HG03558 (cell line): Measurements from ENCODE around the gene LRIT1.

ENCODE experiments used
- ATAC-seq: cut with Tn5 transposase; IDR thresholded peaks from one replicate; pipeline ENCODE4 v1.9.1; 2021; ENCODE audit warnings: moderate number of reproducible peaks; ENCODE audit not compliant: unreplicated experiment; ENCODE audit errors: extremely low read depth

LRIT1 gene

DNA sequence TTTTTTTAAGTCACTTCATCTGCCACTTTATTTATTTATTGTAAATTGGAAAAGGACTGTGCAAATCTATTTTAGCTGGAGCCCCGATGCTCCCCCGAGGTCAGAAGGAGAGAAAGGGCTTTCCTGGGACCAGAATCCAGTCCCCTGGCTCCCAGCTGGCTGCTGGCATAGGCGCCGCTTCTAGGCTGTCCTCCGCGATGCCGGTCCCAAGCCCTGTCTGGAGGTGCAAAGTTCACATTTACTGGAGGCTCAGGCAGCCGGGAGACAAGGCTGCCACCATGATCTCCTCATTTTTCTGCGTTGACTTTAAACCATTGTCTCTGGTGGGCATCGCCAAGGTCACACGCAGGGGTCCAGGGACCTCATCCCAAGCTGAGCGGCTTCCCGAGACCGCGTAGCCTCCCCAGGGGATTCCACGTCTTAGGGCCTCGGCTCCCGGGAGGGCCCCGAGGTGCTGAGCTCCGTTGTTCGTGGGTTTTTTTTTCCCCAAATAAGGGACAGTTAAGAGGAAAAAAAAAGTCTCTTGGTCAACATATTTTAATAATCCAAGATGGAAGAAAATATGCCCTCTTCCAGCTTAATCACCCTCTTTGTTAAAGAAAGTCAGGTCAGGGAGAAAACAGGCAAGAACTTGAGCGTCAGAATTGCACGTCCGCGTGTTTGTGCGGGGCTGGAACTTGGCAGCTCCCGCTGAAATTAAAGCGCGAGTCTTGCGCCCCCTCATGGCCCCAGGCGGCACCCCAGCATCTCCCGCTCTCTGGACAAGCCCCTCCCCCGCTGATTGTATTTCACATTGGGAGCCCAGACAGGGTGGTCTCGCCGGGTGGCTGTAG is 15.4 kb upstream of the LRIT1 start:
- ATAC-seq: no peak

- no peak for ATAC-seq
Measured at GRCh38 chr10:84254552-84255478, 13.5 kb upstream of the LRIT1 start.

- no peak for ATAC-seq
Measured at GRCh38 chr10:84248794-84249193, 7.4 kb upstream of the LRIT1 start.

DNA sequence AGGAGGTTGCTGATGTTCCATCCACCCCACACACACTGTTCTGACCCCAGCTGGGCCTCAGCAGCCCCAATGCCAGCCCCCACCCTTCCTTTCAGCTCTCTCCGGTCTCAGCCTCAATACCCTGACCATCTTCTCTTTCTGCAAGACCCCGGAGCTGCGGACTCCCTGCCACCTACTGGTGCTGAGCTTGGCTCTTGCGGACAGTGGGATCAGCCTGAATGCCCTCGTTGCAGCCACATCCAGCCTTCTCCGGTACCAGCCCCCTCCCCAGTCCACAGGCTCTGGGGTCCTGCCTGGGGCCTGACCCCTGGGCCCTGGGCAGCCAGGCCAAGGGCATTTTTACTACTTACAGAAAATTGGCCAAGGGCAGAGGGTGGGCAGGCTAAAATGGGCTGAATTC is 6.2 kb upstream of the LRIT1 start:
- no peak for ATAC-seq

GRCh38 chr10:84244651-84245270 is 3.4 kb upstream of the LRIT1 start, which contains the start of gene RGR:
TSS of gene RGR (plus strand) at chr10:84245053. CDS start at chr10:84245091, 38 bp downstream.
- no peak for ATAC-seq

DNA sequence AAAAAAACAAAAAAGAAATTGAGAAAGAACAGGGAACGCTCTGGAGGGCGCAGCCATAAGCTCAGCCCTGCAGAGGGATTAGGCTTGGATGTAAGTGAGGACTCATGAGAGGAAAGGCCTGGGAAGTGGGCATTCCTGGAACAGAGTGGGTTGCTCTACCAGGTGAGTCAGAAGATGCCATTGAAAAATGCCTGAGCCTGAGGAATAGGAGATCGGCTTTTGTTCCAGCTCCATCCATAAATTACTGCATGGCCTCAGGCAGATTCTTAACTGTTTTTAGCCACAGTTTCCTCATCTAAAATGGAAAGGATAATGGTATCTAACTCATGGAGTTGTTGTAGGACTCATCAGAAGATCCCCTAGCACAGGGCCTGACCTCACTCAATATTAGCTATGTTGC is 2.4 kb upstream of the LRIT1 start:
- no peak for ATAC-seq

DNA sequence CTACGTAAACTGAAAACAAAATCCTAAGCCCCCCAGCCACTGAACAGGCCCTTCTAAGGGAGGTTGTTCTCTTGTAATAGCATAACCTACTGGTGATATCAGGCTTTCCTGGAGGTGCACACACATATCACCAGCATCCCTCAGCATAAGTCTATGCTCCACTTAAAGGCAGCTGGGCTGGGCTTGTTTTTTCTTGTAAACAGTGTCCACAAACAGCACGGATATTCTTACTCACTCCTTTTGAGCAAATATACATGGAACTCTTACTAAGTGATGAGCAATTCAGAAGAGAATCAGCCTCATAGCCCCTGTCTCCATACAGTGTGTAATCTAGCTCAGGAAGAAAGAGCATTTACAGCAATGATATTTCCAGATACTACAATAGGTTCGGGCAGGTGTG is 2.4 kb downstream of the LRIT1 start:
- no peak for ATAC-seq

DNA sequence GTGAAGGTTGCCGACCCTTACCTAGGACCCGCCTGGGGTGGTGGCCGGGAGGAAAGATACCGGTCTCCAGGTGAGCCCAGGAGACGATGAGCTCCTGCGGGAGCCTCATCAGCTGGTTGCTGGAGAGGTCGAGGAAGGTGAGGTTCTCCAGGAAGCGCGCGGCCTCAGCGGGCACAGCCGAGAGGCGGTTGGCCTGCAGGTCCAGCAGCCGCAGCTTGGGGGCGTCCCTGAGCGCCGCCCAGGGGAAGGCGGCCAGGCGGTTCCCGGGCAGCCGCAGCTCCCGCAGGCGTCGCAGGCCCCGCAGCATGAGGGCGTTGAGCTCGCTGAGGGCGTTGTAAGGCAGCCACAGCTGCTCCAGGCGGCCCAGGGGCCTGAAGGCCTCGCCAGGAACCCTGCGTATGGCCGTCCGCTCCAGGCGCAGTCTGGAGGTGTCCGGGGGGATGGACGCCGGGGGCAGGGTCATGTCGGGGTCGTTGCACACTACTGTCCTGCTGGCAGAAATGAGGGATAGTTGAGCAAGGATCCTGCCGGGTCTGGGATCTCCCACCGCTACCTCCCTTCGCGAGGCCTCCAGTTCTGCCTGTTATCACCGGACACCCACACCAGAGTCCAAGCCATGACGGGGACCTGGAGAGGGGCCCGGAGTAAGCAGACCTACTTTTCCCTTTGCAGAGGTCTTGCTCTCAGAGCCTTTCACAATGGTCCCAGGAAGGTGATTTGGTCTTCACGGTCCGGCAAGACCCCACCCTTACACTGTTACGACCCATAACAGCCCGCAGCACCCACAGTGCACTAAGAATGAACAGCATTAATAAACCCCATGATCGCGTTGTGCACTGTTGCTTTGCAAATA is 3.9 kb downstream of the LRIT1 start:
- ATAC-seq: no peak

DNA sequence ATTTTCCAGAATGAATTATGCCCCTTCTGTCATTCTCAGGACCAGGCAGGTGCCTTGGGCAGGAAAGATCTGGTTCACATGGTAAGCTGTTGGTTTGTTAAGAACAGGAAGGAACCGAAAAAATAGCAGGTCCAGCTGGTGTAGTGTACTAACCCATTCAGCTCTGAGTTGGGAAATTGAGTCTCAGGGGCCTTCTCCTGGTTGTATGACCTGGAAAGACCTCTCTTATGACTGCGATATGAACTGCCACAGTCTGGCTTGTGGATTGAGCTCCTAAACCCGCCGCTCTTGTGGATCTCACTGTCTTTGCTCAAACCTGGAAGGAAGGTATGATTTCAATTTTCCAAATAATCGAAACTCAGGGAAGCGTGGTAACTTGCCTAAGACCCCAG is 4.5 kb downstream of the LRIT1 start:
- no peak for ATAC-seq

- no peak for ATAC-seq
Measured at GRCh38 chr10:84235096-84235495, 6.2 kb downstream of the LRIT1 start.

GRCh38 chr10:84234479-84234878 is 6.9 kb downstream of the LRIT1 start:
- no peak for ATAC-seq

DNA sequence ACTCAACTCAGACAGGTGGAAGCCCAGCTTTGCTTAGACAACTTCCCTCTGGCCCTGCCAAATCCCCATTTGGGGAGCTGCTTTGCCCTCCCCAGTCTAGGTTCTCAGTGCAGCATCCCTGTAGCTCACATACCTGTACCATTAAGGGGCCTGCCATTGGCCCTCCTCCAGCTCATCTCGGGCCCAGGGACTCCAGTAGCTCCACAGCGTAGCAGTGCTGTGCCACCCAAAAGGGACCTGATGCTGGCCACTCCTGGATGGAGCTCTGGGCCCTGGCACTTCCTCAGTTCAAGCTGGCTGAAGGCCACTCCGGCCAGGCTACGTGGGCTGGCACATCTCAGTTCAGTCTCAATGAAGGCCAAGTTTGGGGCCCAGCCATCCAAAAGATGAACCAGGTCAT is 7.4 kb downstream of the LRIT1 start:
- ATAC-seq: no peak

GRCh38 chr10:84232376-84232775 is 9.0 kb downstream of the LRIT1 start:
- no peak for ATAC-seq

GRCh38 chr10:84230359-84230758 is 11.0 kb downstream of the LRIT1 start:
- ATAC-seq: no peak

- ATAC-seq: no peak
Measured at GRCh38 chr10:84227810-84228209, 13.5 kb downstream of the LRIT1 start.

GRCh38 chr10:84226616-84227015 is 14.7 kb downstream of the LRIT1 start:
- no peak for ATAC-seq

DNA sequence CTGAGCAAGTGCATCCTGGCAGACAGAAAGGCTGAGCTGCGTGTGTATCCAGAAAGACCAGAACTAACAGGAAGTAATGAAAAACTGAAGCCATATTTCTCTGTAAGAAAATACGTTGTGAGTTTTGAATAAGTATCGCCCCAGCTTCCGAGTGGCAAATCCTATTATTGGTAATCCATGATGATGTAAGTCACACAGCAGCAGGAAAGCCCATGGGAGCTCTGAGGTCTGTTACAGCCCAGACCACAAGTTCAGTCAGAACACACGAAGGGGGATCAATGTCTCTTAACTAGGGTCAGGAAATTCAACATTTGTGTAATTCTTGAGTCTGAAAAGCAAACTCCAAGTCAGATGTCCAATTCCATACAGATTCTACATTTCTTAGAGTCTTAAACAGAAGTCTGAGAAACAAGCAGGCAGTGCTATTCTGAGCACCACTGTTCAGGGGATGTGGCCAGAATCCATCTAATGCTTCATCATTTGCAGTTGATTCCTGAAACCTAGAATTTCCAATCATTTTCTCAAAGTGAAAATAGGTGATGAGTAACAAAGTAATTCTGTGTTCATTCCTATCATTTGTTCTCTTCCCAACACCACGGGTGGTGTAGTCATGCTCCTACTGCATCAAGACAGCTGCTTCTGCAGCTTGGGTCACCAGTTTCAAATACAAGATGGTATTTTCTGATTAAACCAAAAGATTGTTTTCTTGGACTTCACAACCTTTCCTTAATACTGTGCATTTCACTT is 15.7 kb downstream of the LRIT1 start, which contains the start of gene LRIT2:
LRIT2 (minus strand) TSS at position 118 of the 747 bp plus-strand sequence; CDS start at position 94, 24 bp downstream.
- no peak for ATAC-seq

DNA sequence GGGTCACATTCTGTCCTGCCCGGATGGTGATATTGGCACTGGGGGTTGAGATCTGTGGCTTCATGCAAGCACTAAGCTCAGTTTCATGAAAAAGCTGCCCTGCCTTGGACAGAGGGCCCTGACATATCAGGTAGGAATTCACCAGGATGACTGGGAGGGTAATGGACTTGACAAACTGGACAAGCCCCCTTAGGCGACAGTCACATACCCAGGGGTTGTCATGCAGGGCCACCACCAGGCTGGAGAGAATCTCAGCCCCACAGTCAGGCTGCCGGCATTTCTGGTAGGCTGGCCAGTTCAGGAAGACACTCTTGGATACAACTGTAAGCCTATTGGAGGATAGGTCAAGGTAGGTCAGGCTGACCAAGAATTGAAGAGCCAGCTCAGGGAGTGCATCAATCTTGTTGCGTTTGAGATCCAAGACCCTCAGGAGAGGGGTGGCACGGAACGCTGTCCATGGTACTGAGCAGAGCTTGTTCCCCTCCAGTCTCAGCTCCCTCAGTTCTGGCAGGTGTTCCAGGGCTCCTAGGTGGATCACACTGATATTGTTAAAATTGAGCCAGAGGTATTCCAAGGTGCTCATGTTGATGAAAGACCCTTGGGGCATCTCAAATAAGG is 16.8 kb downstream of the LRIT1 start:
- no peak for ATAC-seq

DNA sequence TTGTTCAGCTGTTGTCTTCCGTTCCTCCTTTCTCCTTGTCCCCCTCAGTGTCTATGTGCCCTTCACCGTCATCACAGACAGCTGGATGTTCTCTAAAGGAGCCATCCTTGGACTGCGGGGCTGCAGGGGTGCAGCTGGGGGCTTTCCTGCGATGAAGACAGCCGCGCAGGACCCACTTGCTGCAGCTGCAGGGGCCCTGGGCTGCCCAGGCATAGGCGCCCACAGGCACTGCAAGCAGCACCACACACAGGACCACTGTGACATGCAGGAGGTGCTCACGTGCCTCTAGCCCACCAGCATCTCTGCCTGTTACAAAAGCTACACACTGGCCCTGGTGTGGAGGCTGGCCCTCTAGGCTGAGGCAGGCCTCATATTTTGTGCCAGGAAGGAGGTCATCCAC is 19.4 kb downstream of the LRIT1 start:
- ATAC-seq: no peak
